Calu3 (cell line): Measurements from ENCODE around the gene JAG2. TPM values are rescaled to one million over a fixed set of nuclear protein-coding genes. Genes with fewer than 3 reads are reported as not detected.

Experiments used
- BruUV-seq: library from RNA; stranded (reverse); fragments of 400-500 nt; replicated peaks from 2 replicates; lab custom pipeline; 2021; lab: Mats Ljungman, UMichigan
- CTCF ChIA-PET: fragments of 300-600 bp; sonication (Branson Sonifier 250); formaldehyde crosslinking; loops from one replicate; lab custom pipeline; 2022; ENCODE audit warnings: antibody characterized with exemption; lab: Charles Lee
- DNase-seq: peaks from one replicate; pipeline ENCODE4 v3.0.0; 2022
- H3K27ac Mint-ChIP-seq: one replicate; pipeline ENCODE4 v1.8.0; 2022; ENCODE audit warnings: mixed read lengths; ENCODE audit not compliant: unreplicated experiment
- H3K27me3 Mint-ChIP-seq: one replicate; pipeline ENCODE4 v1.8.0; 2022; ENCODE audit warnings: mixed read lengths; ENCODE audit not compliant: unreplicated experiment
- H3K36me3 Mint-ChIP-seq: one replicate; pipeline ENCODE4 v1.8.0; 2022; ENCODE audit warnings: mild to moderate bottlenecking, moderate library complexity, mixed read lengths; ENCODE audit not compliant: insufficient read depth, unreplicated experiment
- H3K4me1 Mint-ChIP-seq: one replicate; pipeline ENCODE4 v1.8.0; 2022; ENCODE audit warnings: mild to moderate bottlenecking, low read depth, mixed read lengths; ENCODE audit not compliant: unreplicated experiment
- H3K4me3 Mint-ChIP-seq: one replicate; pipeline ENCODE4 v1.8.0; 2022; ENCODE audit warnings: mild to moderate bottlenecking, low read depth, moderate library complexity, mixed read lengths; ENCODE audit not compliant: unreplicated experiment
- H3K9me3 Mint-ChIP-seq: one replicate; pipeline ENCODE4 v1.8.0; 2022; ENCODE audit warnings: low read depth, mixed read lengths; ENCODE audit not compliant: unreplicated experiment
- CTCF ChIP-seq: fragments of 200-600 bp; IDR thresholded peaks from one replicate; pipeline ENCODE4 v1.8.0; 2022; ENCODE audit warnings: antibody characterized with exemption; ENCODE audit not compliant: unreplicated experiment
- intact Hi-C: fragments of 100-400 bp; cut with micrococcal nuclease; formaldehyde crosslinking; loops from one replicate; pipeline ENCODE4 v1.10.0; 2022; ENCODE audit not compliant: unreplicated experiment
- total RNA-seq: library from RNA; stranded (reverse); gene quantifications from 2 replicates; pipeline ENCODE4 v1.2.3, GENCODE V29; 2022

Gene JAG2
- total RNA-seq, 1 experiment from 2014 or later, result 13.8 TPM

- H3K4me3 Mint-ChIP-seq, result no peak overlapping the region
- no TSS peak for BruUV-seq
- CTCF ChIA-PET, result no interaction called here
These were observed 30.5 kb downstream of the JAG2 start for GRCh38 chr14:105138021-105138541.

GRCh38 chr14:105137481-105138020 lies 31.0 kb downstream of the JAG2 start:
- H3K36me3 Mint-ChIP-seq, result peaks cover 11% of the 10 kb centered on the region
- peaks cover 19% of the 10 kb centered on the region for H3K4me1 Mint-ChIP-seq
- no peak for DNase-seq
- no TSS peak for BruUV-seq
- no peak overlapping the region for H3K27ac Mint-ChIP-seq
- CTCF ChIA-PET, result no interaction called here
- no peak for TF ChIP-seq CTCF
- no peaks in the 10 kb centered on the region for H3K9me3 Mint-ChIP-seq
- no peak overlapping the region for H3K4me3 Mint-ChIP-seq
- intact Hi-C loops, result no loop called here
- no peaks in the 10 kb centered on the region for H3K27me3 Mint-ChIP-seq

More at GRCh38 chr14:105138021-105138541, 30.5 kb downstream of the JAG2 start:
- Mint-ChIP-seq H3K4me1 (peaks cover 15% of the 10 kb centered on the region), H3K36me3 (peaks cover 11% of the 10 kb centered on the region), H3K9me3 (no peaks in the 10 kb centered on the region), H3K27ac (no peak overlapping the region), H3K27me3 (no peaks in the 10 kb centered on the region)
- intact Hi-C loops, result no loop called here
- TF ChIP-seq CTCF, result no peak
- no peak for DNase-seq

- H3K9me3 Mint-ChIP-seq, result no peaks in the 10 kb centered on the region
- intact Hi-C loops, result no loop called here
- BruUV-seq, result no TSS peak
- no peaks in the 10 kb centered on the region for H3K27me3 Mint-ChIP-seq
- no peak for DNase-seq
- H3K4me3 Mint-ChIP-seq, result no peak overlapping the region
- CTCF ChIA-PET, result no interaction called here
- peaks cover 19% of the 10 kb centered on the region for H3K4me1 Mint-ChIP-seq
- H3K36me3 Mint-ChIP-seq, result peaks cover 4% of the 10 kb centered on the region
- no peak for TF ChIP-seq CTCF
- no peak overlapping the region for H3K27ac Mint-ChIP-seq
These were observed 31.9 kb downstream of the JAG2 start for GRCh38 chr14:105136401-105137322.

- Mint-ChIP-seq H3K36me3 (no peaks in the 10 kb centered on the region), H3K4me3 (no peak overlapping the region), H3K27ac (no peak overlapping the region), H3K4me1 (peaks cover 19% of the 10 kb centered on the region), H3K27me3 (no peaks in the 10 kb centered on the region), H3K9me3 (no peaks in the 10 kb centered on the region)
- intact Hi-C loops, result no loop called here
- TF ChIP-seq CTCF, result no peak
- CTCF ChIA-PET, result no interaction called here
- no peak for DNase-seq
- BruUV-seq, result no TSS peak
These were observed 32.7 kb downstream of the JAG2 start for GRCh38 chr14:105135700-105136395.
